ENCODE measurements around the gene SCAPER. TPM values are rescaled to one million over a fixed set of nuclear protein-coding genes. Genes with fewer than 3 reads are reported as not detected.

SCAPER gene
- total and polyA plus RNA-seq, 8 donors = 3.0 to 23.8 (median 14.2) TPM

DNA sequence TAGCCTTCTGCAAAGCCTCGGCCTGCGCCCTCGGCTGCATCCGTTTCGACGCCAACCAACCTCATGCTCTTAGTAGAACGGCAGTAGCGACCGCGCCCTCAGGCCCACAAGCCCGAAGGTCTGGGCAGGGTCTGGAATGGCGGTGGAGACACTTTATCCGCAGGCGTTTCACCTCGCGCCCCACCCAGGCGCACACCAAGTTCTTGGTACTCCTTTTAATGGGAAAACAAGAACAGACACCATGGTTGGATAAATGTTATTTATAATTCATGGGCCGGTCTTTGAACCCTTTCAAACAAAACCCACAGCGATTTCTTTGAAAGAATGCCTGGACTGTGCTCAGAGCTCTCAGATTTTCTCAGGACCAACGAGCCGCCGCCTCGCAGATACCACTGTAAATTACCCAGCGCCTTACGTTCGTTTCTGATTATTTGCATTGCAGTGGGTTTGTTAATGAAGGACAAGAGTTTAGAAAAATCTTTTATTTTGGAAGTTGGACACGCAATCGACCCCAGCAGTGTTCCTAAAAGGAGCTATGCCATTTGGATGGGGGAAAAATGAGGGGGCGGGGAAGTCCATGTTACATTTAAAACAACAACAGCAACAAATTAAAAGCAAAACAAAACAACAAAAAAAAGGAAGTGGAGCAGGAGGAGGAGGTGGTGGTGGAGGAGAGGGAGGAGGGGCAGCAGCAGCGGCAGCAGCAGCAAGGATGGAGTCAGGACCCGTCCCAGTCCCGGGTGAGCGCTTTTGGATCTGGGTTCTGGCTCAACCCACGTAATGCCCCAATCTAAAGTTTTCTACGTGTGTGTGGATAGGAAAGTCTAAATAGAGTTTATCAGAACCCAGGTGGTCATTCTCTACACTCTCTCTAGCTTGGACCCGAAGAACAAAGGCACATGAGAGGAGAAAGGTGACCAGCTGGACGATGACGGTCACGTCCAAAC is 569.6 kb downstream of the SCAPER start:
- Histone ChIP-seq H3K4me3 (peak overlapping the region in 1 of 4 donors; percentile 2), H3K4me1 (peaks cover 0 to 19% (median 0%) of the 10 kb centered on the region in 3 donors), H3K9me3 (no peaks in the 10 kb centered on the region), H3K27me3 (peaks cover 0 to 49% (median 15%) of the 10 kb centered on the region in 4 donors), H3K36me3 (no peaks in the 10 kb centered on the region), H3K27ac (no peak overlapping the region)
- FAIRE-seq (no peak), DNase-seq (no peak), ATAC-seq (no peak)
- WGBS, 2 donors = 20 to 21% methylated on average over 39 of the region's 39 CpGs
- intact Hi-C loops (cut with DNase I) = no loop called here
- TF ChIP-seq, protein P1, sequence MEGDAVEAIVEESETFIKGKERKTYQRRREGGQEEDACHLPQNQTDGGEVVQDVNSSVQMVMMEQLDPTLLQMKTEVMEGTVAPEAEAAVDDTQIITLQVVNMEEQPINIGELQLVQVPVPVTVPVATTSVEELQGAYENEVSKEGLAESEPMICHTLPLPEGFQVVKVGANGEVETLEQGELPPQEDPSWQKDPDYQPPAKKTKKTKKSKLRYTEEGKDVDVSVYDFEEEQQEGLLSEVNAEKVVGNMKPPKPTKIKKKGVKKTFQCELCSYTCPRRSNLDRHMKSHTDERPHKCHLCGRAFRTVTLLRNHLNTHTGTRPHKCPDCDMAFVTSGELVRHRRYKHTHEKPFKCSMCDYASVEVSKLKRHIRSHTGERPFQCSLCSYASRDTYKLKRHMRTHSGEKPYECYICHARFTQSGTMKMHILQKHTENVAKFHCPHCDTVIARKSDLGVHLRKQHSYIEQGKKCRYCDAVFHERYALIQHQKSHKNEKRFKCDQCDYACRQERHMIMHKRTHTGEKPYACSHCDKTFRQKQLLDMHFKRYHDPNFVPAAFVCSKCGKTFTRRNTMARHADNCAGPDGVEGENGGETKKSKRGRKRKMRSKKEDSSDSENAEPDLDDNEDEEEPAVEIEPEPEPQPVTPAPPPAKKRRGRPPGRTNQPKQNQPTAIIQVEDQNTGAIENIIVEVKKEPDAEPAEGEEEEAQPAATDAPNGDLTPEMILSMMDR (IDR thresholded peaks at IDR 0.05) = no peak

DNA sequence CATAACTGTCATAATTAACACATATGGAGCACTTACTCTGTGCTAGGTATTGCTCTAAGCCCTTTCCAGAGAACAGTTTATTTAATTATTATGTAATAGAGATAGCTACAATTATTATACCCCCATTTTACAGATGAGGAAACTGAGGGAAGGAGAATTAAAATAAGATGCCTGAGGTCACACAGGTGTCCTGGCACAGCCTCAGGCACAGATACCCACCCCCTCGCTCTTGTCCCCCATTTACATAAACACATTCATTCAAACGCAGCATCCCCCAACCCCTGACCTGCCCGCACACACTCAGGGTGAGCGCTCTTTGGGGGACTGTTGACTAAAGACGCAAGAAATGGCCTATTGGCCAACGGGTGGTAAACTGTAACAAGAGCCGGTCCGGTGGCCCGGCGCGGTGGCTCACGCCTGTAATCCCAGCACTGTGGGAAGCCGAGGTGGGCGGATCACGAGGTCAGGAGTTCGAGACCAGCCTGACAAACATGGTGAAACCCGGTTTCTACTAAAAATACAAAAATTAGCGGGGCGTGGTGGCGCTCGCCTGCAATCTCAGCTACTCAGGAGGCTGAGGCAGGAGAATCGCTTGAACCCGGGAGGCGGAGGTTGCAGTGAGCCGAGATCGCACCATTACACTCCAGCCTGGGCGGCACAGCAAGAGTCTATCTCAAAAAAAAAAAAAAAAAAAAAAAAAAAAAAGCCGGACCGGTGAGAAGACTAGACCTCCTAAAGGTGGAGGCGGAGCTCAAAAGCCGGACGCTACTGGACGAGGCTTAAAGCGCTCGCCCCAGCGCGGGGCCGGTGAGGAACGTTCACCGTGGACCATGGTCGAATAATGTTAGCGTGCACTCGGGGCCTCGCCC is 570.5 kb downstream of the SCAPER start:
- intact Hi-C loops (cut with DNase I) = no loop called here
- Histone ChIP-seq H3K4me3 (no peak overlapping the region), H3K36me3 (no peaks in the 10 kb centered on the region), H3K27me3 (peaks cover 0 to 46% (median 15%) of the 10 kb centered on the region in 4 donors), H3K9me3 (no peaks in the 10 kb centered on the region), H3K27ac (no peak overlapping the region), H3K4me1 (peaks cover 0 to 10% (median 0%) of the 10 kb centered on the region in 3 donors)
- 34% methylated on average over 43 to 44 of the region's 44 CpGs for WGBS, 2 donors
- TF ChIP-seq, protein P1 (IDR thresholded peaks at IDR 0.05) = no peak
- FAIRE-seq = no peak
- DNase-seq = no peak
- ATAC-seq = no peak

DNA sequence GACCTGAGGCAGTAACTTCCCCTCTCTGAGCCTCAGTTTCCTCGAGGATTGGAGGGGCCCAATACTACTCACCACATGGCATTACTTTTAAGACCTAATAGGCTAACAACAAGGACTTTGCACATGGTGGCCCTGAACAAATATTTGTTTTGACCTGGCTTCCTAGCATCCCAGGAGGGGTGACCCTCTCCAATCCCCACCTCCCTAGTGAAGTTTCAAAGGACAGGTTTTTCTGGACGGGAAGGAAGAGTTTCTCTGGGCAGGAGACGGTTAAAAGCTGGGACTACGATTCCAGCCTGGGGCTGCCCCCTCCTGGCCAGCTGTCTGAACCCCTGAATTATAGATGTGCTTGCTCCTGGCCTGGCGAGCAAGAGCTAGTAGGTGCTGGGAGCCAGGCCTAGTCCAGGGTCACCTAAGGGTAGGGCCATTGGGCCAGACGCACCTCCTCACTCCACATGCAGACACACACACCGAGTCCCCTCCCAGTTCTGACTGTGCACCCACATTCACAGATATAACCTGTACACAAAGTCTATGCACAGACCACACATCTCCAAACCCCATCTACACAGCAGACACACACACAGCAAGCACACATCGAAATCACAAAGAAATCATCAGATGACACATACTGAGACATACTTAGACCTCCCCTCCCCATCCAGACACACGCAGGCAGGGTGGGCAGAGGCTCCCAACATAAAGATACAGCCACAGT is 571.3 kb downstream of the SCAPER start:
- peaks cover 0 to 8% (median 0%) of the 10 kb centered on the region in 3 donors for H3K4me1 ChIP-seq
- no peak for FAIRE-seq
- H3K9me3 ChIP-seq = no peaks in the 10 kb centered on the region
- H3K36me3 ChIP-seq = no peaks in the 10 kb centered on the region
- 59 to 62% methylated on average over 9 of the region's 9 CpGs for WGBS, 2 donors
- H3K4me3 ChIP-seq = no peak overlapping the region
- H3K27me3 ChIP-seq = peaks cover 0 to 38% (median 15%) of the 10 kb centered on the region in 4 donors
- intact Hi-C loops (cut with DNase I) = no loop called here
- DNase-seq = no peak
- ATAC-seq = no peak
- TF ChIP-seq, protein P1 (IDR thresholded peaks at IDR 0.05) = no peak
- no peak overlapping the region for H3K27ac ChIP-seq

DNA sequence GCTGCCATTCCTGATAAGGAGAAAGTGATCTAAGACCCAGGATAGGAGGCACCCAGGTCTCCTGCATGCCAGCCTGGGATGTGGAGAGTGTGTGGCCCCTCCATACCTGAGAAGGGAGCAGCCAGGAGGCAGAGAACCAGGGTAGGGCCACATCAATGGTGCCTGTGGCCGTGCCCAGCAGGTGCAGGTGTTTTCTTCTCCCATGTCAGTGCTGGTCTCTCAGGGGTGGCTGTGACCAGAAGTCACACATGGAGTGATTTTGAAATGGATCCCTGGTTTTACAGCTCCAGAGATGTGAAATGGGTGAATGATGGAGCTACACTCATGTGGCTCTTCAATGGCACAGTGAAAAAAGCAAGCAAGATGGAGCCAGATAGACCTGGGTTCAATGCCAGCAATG is 571.8 kb downstream of the SCAPER start:
- no peak for ATAC-seq
- intact Hi-C loops (cut with DNase I) = no loop called here
- Histone ChIP-seq H3K27ac (no peak overlapping the region), H3K4me3 (no peak overlapping the region), H3K27me3 (peaks cover 0 to 33% (median 13%) of the 10 kb centered on the region in 4 donors), H3K36me3 (no peaks in the 10 kb centered on the region), H3K4me1 (peaks cover 0 to 8% (median 0%) of the 10 kb centered on the region in 3 donors), H3K9me3 (no peaks in the 10 kb centered on the region)
- no peak for FAIRE-seq
- TF ChIP-seq, protein P1 (IDR thresholded peaks at IDR 0.05) = no peak
- DNase-seq = no peak
- 85 to 91% methylated on average over 1 of the region's 1 CpG for WGBS, 2 donors
